HG03108 (cell line): Measurements from ENCODE around the gene FCRLA.
"Not testable (repeated sequence)": the region's sequence is repeated elsewhere in the genome, so short reads cannot be mapped to it uniquely, and the experiment has no call there.

ENCODE experiments used
- ATAC-seq: cut with Tn5 transposase; IDR thresholded peaks from one replicate; pipeline ENCODE4 v1.9.1; 2021; ENCODE audit warnings: moderate library complexity; ENCODE audit not compliant: unreplicated experiment

FCRLA gene

GRCh38 chr1:161705537-161705936 lies 1.5 kb upstream of the FCRLA start:
- ATAC-seq, result peak; percentile 31

GRCh38 chr1:161706113-161706481 lies 932 bp upstream of the FCRLA start:
- ATAC-seq, result no peak

GRCh38 chr1:161707503-161707902 lies 474 bp downstream of the FCRLA start:
- ATAC-seq, result no peak

- no peak for ATAC-seq
Measured at GRCh38 chr1:161709373-161709772, 2.3 kb downstream of the FCRLA start.

GRCh38 chr1:161710560-161710959 lies 3.5 kb downstream of the FCRLA start:
- ATAC-seq, result no peak

- no peak for ATAC-seq
Measured at GRCh38 chr1:161718559-161719324, 11.7 kb downstream of the FCRLA start.

GRCh38 chr1:161719325-161719611 lies 12.2 kb downstream of the FCRLA start:
- ATAC-seq, result no peak

- no peak for ATAC-seq
Measured at GRCh38 chr1:161720422-161720821, 13.4 kb downstream of the FCRLA start.

- no peak for ATAC-seq
Measured at GRCh38 chr1:161720956-161721737, 14.1 kb downstream of the FCRLA start, which contains the start of gene FCRLB. TSS of gene FCRLB (plus strand) at chr1:161721544. CDS start at chr1:161722673, 1,129 bp downstream.

GRCh38 chr1:161721738-161722343 lies 14.8 kb downstream of the FCRLA start:
- ATAC-seq, result no peak

- ATAC-seq, result no peak
Measured at GRCh38 chr1:161722406-161722805, 15.4 kb downstream of the FCRLA start.

GRCh38 chr1:161723459-161724141 lies 16.6 kb downstream of the FCRLA start:
- ATAC-seq, result no peak

- ATAC-seq, result not testable (repeated sequence)
Measured at GRCh38 chr1:161725258-161725907, 18.4 kb downstream of the FCRLA start.

- no peak for ATAC-seq
Measured at GRCh38 chr1:161725908-161726472, 19.0 kb downstream of the FCRLA start.

GRCh38 chr1:161726473-161727255 lies 19.6 kb downstream of the FCRLA start:
- peak; percentile 41 for ATAC-seq

- ATAC-seq, result no peak
Measured at GRCh38 chr1:161727256-161727924, 20.4 kb downstream of the FCRLA start.

GRCh38 chr1:161728376-161729226 lies 21.6 kb downstream of the FCRLA start:
- no peak for ATAC-seq

- ATAC-seq, result no peak
Measured at GRCh38 chr1:161730050-161730564, 23.1 kb downstream of the FCRLA start.
